ENCODE measurements around the gene NR1H4.

DNA sequence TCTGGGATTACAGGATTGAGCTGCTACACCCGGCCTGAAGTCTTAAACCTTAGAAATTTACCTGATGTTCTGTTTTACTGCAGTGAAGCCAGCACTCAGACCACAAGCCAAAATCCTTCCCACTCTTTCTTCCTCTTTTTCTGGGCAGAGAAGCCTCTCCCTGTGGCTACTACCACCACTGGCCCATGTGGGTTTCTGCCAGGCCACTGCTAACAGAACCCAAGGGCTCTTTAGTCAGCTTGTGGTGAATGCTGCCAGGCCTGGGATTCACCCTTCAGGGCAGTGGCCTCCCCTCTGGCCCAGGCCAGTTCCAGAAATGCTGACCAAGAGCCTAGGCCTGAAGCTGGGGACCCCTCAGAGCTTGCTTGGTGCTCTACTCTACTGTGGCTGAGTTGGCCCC lies 135.1 kb downstream of the NR1H4 start:
- TF ChIP-seq CTCF (IDR thresholded peaks at IDR 0.05) (no peak), POLR2A (IDR thresholded peaks at IDR 0.05) (no peak)
